Smooth muscle cell (in vitro differentiated cells): ENCODE results near the gene CDCA7. TPM values are rescaled to one million over a fixed set of nuclear protein-coding genes. Genes with fewer than 3 reads are reported as not detected.

ENCODE experiments used
- DNase-seq: peaks from one replicate; lab custom pipeline; 2025; ENCODE audit not compliant: unreplicated experiment; lab: John Stamatoyannopoulos, UW
- H2AFZ ChIP-seq: fragments of 200-600 bp; sonication (generic); 2 replicates; pipeline ENCODE4 v1.6.0; 2016; ENCODE audit warnings: antibody characterized with exemption, low read depth, mild to moderate bottlenecking
- H3F3A ChIP-seq: fragments of 200-600 bp; sonication (generic); 2 replicates; pipeline ENCODE4 v1.6.0; 2017; ENCODE audit warnings: antibody characterized with exemption, low read depth
- H3K27ac ChIP-seq: fragments of 200-600 bp; sonication (generic); 2 replicates; pipeline ENCODE4 v1.5.1; 2016; ENCODE audit warnings: low read depth, mild to moderate bottlenecking
- H3K27me3 ChIP-seq: fragments of 200-600 bp; sonication (generic); 2 replicates; pipeline ENCODE4 v1.6.1; 2016; ENCODE audit warnings: low read depth, mild to moderate bottlenecking
- H3K36me3 ChIP-seq: fragments of 200-600 bp; sonication (generic); 2 replicates; pipeline ENCODE4 v1.5.1; 2016; ENCODE audit warnings: low read depth
- H3K4me1 ChIP-seq: fragments of 200-600 bp; sonication (generic); 2 replicates; pipeline ENCODE4 v1.5.1; 2016; ENCODE audit warnings: low read depth
- H3K4me2 ChIP-seq: fragments of 200-600 bp; sonication (generic); 2 replicates; pipeline ENCODE4 v1.6.0; 2016; ENCODE audit warnings: mild to moderate bottlenecking
- H3K4me3 ChIP-seq: fragments of 200-600 bp; sonication (generic); 2 replicates; pipeline ENCODE4 v1.5.1; 2016; ENCODE audit warnings: mild to moderate bottlenecking
- H3K79me2 ChIP-seq: fragments of 200-600 bp; sonication (generic); 2 replicates; pipeline ENCODE4 v1.6.0; 2016; ENCODE audit warnings: low read depth, mild to moderate bottlenecking
- H3K9ac ChIP-seq: fragments of 200-600 bp; sonication (generic); 2 replicates; pipeline ENCODE4 v1.6.0; 2016; ENCODE audit warnings: low read depth
- H3K9me3 ChIP-seq: fragments of 200-600 bp; sonication (generic); replicated peaks from 2 replicates; pipeline ENCODE4 v1.5.1; 2016; ENCODE audit warnings: low read depth
- H4K20me1 ChIP-seq: fragments of 200-600 bp; sonication (generic); 2 replicates; pipeline ENCODE4 v1.6.0; 2016; ENCODE audit warnings: low read depth
- WGBS: methylation state at CpG from one replicate; pipeline ENCODE4 v1.1.7; 2016; ENCODE audit warnings: low lambda C conversion rate; 5-methylcytosine and 5-hydroxymethylcytosine counted together
- polyA plus RNA-seq: library from polyadenylated mRNA; unstranded; fragments of >200 nt; fragmentation: Nextera tagmentation; extraction: Ambion mirVana; gene quantifications from 2 replicates; pipeline ENCODE4 v1.2.1, GENCODE V29; 2016
- total RNA-seq: library from RNA; depleted of rRNA; stranded (reverse); fragments of >200 nt; gene quantifications from 2 replicates; pipeline ENCODE4 v1.2.3, GENCODE V29; 2014
- TF ChIP-seq, protein P1 (sequence below): fragments of 200-600 bp; sonication (generic); IDR thresholded peaks from 2 replicates; pipeline ENCODE4 v1.5.1; 2017; ENCODE audit warnings: borderline replicate concordance, mild to moderate bottlenecking, antibody characterized with exemption; ENCODE audit not compliant: insufficient read depth, poor library complexity, severe bottlenecking

Gene CDCA7
- total and polyA plus RNA-seq, 2 experiments from 2014 or later = 2.7 to 7.3 TPM

GRCh38 chr2:173339807-173340206 is 14.9 kb upstream of the CDCA7 start:
- no peak for DNase-seq
- no peaks in the 10 kb centered on the region for H3K79me2 ChIP-seq
- H3K27ac ChIP-seq = no peak overlapping the region
- H4K20me1 ChIP-seq = no peaks in the 10 kb centered on the region
- WGBS = 57% methylated on average over 8 of the region's 8 CpGs
- no peak overlapping the region for H3K4me2 ChIP-seq
- TF ChIP-seq, protein P1, sequence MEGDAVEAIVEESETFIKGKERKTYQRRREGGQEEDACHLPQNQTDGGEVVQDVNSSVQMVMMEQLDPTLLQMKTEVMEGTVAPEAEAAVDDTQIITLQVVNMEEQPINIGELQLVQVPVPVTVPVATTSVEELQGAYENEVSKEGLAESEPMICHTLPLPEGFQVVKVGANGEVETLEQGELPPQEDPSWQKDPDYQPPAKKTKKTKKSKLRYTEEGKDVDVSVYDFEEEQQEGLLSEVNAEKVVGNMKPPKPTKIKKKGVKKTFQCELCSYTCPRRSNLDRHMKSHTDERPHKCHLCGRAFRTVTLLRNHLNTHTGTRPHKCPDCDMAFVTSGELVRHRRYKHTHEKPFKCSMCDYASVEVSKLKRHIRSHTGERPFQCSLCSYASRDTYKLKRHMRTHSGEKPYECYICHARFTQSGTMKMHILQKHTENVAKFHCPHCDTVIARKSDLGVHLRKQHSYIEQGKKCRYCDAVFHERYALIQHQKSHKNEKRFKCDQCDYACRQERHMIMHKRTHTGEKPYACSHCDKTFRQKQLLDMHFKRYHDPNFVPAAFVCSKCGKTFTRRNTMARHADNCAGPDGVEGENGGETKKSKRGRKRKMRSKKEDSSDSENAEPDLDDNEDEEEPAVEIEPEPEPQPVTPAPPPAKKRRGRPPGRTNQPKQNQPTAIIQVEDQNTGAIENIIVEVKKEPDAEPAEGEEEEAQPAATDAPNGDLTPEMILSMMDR = no peak
- H3K27me3 ChIP-seq = peaks cover 8% of the 10 kb centered on the region
- H3K4me3 ChIP-seq = no peak overlapping the region
- no peak overlapping the region for H2AFZ ChIP-seq
- no peaks in the 10 kb centered on the region for H3F3A ChIP-seq
- no peak overlapping the region for H3K9ac ChIP-seq
- no peaks in the 10 kb centered on the region for H3K36me3 ChIP-seq
- H3K4me1 ChIP-seq = no peaks in the 10 kb centered on the region
- no peaks in the 10 kb centered on the region for H3K9me3 ChIP-seq

GRCh38 chr2:173343921-173344320 is 10.8 kb upstream of the CDCA7 start:
- Histone ChIP-seq H3K27me3 (peaks cover 8% of the 10 kb centered on the region), H2AFZ (no peak overlapping the region), H3K4me3 (no peak overlapping the region), H3K4me1 (peaks cover 10% of the 10 kb centered on the region), H3K36me3 (no peaks in the 10 kb centered on the region), H4K20me1 (no peaks in the 10 kb centered on the region), H3K9me3 (no peaks in the 10 kb centered on the region), H3K79me2 (no peaks in the 10 kb centered on the region), H3K9ac (no peak overlapping the region), H3K4me2 (no peak overlapping the region), H3K27ac (no peak overlapping the region), H3F3A (no peaks in the 10 kb centered on the region)
- no peak for DNase-seq
- TF ChIP-seq, protein P1 = no peak
- WGBS = 91% methylated on average over 2 of the region's 2 CpGs

DNA sequence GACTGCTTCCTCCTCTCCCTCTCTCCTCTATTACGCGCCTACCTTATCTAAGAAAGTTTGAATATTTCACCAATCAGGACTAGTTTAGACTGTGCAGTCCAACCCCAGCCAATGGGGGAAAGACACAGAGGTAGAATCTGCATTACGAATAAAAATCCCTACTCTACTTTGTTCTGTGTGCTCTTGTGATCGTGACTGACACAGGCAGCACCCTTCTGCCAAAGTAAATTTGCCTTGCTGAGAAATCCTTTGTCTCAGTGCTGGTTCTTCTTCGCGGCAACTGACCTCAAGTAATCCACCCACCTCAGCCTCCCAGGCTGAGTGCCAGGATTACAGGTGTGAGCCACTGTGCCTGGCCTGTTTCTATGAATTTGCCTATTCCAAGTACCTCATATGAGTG is 8.6 kb upstream of the CDCA7 start:
- Histone ChIP-seq H3F3A (no peaks in the 10 kb centered on the region), H3K27me3 (peaks cover 8% of the 10 kb centered on the region)

More for the DNA sequence above, 8.6 kb upstream of the CDCA7 start:
- DNase-seq = no peak
- H3K4me3 ChIP-seq = no peak overlapping the region
- no peaks in the 10 kb centered on the region for H4K20me1 ChIP-seq
- peaks cover 10% of the 10 kb centered on the region for H3K4me1 ChIP-seq
- no peaks in the 10 kb centered on the region for H3K9me3 ChIP-seq
- TF ChIP-seq, protein P1 = no peak
- no peak overlapping the region for H3K4me2 ChIP-seq
- 75% methylated on average over 6 of the region's 6 CpGs for WGBS
- no peak overlapping the region for H2AFZ ChIP-seq
- H3K9ac ChIP-seq = no peak overlapping the region
- no peaks in the 10 kb centered on the region for H3K36me3 ChIP-seq
- H3K27ac ChIP-seq = no peak overlapping the region
- no peaks in the 10 kb centered on the region for H3K79me2 ChIP-seq
